Astrocyte (in vitro differentiated cells and primary cell): Measurements from ENCODE around the gene RAP2B.

ENCODE experiments used
- EZH2 ChIP-seq: IDR thresholded peaks from 2 replicates; pipeline ENCODE4 v1.6.1; 2012; ENCODE audit warnings: mild to moderate bottlenecking, low read length, inconsistent platforms; ENCODE audit not compliant: insufficient read depth
- TF ChIP-seq, protein P1 (sequence below): IDR thresholded peaks from 2 replicates; pipeline ENCODE4 v1.5.1; 2011; ENCODE audit warnings: low read depth, mild to moderate bottlenecking, inconsistent platforms, low read length, moderate library complexity; ENCODE audit not compliant: insufficient read depth

DNA sequence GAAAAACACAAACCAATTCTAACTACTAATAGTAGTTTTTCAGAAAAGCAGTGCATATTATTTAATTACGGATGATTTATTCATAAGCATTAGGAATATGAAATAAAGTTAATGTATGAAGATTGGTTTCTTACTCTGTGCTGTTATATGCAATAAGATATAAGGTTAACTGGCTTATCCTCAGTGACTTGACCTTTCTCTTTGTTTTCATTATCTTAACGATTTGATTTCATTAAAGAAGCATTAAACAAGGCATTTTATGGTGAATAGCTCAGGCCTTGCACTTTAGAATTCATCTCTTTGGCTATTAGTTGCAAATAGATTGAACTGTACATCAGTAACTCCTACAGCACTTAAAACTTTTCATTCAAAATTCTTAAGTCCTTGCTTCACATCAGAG lies 28.9 kb downstream of the RAP2B start:
- no peak for TF ChIP-seq EZH2
- TF ChIP-seq, protein P1, sequence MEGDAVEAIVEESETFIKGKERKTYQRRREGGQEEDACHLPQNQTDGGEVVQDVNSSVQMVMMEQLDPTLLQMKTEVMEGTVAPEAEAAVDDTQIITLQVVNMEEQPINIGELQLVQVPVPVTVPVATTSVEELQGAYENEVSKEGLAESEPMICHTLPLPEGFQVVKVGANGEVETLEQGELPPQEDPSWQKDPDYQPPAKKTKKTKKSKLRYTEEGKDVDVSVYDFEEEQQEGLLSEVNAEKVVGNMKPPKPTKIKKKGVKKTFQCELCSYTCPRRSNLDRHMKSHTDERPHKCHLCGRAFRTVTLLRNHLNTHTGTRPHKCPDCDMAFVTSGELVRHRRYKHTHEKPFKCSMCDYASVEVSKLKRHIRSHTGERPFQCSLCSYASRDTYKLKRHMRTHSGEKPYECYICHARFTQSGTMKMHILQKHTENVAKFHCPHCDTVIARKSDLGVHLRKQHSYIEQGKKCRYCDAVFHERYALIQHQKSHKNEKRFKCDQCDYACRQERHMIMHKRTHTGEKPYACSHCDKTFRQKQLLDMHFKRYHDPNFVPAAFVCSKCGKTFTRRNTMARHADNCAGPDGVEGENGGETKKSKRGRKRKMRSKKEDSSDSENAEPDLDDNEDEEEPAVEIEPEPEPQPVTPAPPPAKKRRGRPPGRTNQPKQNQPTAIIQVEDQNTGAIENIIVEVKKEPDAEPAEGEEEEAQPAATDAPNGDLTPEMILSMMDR, result no peak
